ENCODE measurements around the gene CYSRT1. TPM values are rescaled to one million over a fixed set of nuclear protein-coding genes. Genes with fewer than 3 reads are reported as not detected.
A peak's percentile ranks its signal among the peaks of the same experiment; 100 is the strongest.

The CYSRT1 gene
- total RNA-seq, 1 donor from 2014 or later, result 0.17 TPM

DNA sequence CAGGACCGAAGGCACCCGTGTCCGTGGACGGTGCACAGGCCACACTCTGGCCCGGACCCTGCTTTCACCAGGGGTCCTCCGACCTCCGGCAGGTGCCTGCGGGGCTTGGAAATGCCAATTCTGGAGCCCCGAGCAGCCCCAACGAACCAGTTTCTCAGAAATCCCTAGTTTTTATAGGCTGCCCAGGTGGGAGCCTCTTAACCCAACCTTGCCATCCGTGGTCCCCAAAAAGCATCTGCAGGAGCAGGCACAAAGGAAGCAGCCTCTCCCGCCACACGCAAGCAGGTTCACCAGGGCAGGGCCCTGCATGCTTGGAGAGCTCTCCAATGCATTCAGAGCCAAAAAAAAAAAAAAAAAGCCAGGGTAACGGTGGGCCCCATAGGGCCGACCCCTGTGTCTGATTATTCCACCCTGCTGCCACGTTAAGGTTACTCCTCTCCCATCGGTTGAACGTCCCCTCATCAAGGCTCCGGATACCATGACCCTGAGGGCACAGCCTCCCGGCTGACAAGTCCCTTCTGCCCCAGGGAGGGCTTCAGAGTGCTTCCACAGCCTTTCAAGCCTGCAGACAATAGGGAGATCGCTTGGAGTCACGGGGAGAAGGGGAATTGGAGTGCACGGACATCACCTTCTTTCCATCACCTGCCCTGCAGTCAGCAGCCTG is 23.6 kb upstream of the CYSRT1 start:
- DNase-seq (ENCODE audit: low read depth), result no peak
- H3K4me3 ChIP-seq (ENCODE audit: low read depth, low read length), result peak overlapping the region; percentile 65
- TF ChIP-seq, protein P1, sequence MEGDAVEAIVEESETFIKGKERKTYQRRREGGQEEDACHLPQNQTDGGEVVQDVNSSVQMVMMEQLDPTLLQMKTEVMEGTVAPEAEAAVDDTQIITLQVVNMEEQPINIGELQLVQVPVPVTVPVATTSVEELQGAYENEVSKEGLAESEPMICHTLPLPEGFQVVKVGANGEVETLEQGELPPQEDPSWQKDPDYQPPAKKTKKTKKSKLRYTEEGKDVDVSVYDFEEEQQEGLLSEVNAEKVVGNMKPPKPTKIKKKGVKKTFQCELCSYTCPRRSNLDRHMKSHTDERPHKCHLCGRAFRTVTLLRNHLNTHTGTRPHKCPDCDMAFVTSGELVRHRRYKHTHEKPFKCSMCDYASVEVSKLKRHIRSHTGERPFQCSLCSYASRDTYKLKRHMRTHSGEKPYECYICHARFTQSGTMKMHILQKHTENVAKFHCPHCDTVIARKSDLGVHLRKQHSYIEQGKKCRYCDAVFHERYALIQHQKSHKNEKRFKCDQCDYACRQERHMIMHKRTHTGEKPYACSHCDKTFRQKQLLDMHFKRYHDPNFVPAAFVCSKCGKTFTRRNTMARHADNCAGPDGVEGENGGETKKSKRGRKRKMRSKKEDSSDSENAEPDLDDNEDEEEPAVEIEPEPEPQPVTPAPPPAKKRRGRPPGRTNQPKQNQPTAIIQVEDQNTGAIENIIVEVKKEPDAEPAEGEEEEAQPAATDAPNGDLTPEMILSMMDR (conservative IDR thresholded peaks at IDR 0.05; ENCODE audit: low read depth, low read length), result no peak

DNA sequence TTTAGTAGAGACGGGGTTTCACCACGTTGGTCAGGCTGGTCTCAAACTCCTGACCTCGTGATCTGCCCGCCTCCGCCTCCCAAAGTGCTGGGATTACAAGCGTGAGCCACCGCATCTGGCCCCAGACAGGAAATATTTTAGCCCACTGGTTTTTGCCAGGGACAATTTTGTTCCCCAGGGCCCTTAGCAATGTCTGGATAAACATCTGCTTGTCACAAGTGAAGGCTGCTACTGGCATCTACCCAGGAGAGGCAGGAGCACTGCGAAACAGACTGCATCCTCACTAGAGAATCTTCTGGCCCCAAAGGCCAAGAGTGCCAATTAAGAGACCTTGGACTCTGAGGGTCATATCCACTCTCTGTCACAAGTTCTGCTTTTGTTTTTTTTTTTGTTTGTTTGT is 22.0 kb upstream of the CYSRT1 start:
- TF ChIP-seq, protein P1 (conservative IDR thresholded peaks at IDR 0.05; ENCODE audit: low read depth, low read length), result no peak
- no peak overlapping the region for H3K4me3 ChIP-seq (ENCODE audit: low read depth, low read length)
- no peak for DNase-seq (ENCODE audit: low read depth)

DNA sequence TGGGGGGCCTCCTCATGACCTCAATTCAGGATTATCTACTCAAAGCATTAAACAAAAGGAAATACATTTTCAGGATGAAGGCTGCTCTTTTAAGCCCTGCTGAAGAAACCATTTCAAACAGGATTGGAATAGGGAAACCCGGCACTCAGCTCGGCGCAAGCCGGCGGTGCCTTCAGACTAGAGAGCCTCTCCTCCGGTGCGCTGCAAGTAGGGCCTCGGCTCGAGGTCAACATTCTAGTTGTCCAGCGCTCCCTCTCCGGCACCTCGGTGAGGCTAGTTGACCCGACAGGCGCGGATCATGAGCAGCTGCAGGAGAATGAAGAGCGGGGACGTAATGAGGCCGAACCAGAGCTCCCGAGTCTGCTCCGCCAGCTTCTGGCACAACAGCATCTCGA is 20.2 kb upstream of the CYSRT1 start:
- DNase-seq (ENCODE audit: low read depth), result no peak
- TF ChIP-seq, protein P1 (conservative IDR thresholded peaks at IDR 0.05; ENCODE audit: low read depth, low read length), result no peak
- H3K4me3 ChIP-seq (ENCODE audit: low read depth, low read length), result peak overlapping the region; percentile 97

DNA sequence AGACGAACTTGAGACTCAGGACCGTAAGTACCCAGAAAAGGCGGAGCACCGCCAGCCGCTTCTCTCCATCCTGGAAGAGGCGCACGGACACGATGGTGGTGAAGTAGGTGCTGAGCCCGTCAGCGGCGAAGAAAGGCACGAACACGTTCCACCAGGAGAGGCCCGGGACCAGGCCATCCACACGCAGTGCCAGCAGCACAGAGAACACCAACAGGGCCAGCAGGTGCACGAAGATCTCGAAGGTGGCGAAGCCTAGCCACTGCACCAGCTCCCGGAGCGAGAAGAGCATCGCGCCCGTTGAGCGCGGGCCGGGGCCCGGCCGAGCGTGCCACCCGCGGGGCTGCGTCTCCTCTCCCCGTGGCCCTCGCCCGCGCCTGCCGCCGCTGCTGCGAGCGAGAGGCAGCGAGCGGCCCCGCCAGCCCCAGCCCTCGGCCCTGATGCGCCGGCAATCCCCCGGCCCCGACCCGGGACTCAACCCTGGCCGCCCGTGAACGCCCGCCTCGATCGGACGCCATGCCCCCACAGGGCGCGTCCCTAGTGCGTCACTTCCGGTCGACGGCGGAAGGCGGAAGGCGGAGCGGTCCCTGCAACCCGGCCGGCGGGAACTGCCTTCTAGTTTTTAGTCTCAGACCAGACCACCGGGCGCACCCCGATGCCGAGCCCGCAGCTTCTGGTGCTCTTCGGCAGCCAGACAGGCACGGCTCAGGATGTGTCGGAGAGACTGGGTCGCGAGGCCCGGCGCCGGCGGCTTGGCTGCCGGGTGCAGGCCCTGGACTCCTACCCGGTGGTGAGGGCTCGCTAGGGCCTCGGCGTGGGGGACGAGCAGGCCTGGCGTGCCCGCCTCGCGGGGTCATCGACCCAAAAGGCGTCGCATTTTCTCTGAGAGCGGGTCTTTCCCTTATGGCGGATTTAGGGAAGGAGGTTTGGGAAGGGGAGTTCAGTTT is 19.6 kb upstream of the CYSRT1 start, which contains the start of the genes NDOR1 and TMEM203:
Gene NDOR1 (plus strand): TSS at position 575 of the 944 bp plus-strand sequence. CDS start 78 bp downstream, at position 653.
Gene TMEM203 (minus strand): TSS at position 523 of the 944 bp plus-strand sequence. CDS start 234 bp downstream, at position 289.
- peak within 1 kb of the TSS; percentile 97 for H3K4me3 ChIP-seq (ENCODE audit: low read depth, low read length)
- TF ChIP-seq, protein P1 (conservative IDR thresholded peaks at IDR 0.05; ENCODE audit: low read depth, low read length), result no peak
- DNase-seq (ENCODE audit: low read depth), result no peak

DNA sequence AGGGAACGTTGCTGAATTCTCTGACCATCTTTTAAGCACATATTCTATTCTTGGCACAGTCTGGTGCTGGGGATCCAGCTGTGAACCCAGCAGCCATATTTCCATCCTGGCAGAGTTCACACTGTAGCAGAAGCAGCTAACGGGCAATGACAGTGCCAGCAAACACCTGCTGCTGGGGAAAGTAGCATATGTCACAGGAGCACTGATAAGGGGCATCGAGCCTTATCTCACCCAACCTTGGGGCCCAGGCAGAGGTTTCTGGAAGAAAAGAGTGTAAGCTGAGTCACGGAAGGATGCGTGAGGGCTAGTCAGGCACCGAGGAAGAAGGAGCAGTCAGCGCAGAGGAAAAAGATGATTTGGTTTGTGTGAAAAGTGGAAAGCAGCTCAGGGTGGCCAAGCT is 18.4 kb upstream of the CYSRT1 start:
- peak overlapping the region; percentile 97 for H3K4me3 ChIP-seq (ENCODE audit: low read depth, low read length)
- TF ChIP-seq, protein P1 (conservative IDR thresholded peaks at IDR 0.05; ENCODE audit: low read depth, low read length), result no peak
- DNase-seq (ENCODE audit: low read depth), result no peak

DNA sequence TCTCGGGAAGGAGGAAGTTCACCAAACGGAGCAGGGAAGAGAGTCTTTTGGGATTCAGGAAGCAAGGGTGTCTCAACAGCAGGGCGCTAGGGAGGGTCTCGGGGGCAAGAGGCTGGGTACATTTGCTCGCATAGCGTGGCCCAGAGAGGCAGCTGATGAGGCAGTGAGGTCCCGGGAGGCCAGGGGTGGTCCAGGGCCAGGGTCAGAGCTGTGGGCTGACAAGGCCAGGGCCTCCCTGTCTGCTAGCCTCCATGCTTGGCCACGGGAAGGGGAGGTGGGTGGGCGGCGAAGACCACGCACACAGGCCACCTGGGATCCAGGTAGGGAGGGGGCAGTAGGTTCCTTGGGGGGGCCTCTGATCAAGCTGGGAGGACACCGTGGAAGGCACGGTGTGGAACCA is 13.4 kb upstream of the CYSRT1 start:
- no peak for DNase-seq (ENCODE audit: low read depth)
- no peak overlapping the region for H3K4me3 ChIP-seq (ENCODE audit: low read depth, low read length)
- TF ChIP-seq, protein P1 (conservative IDR thresholded peaks at IDR 0.05; ENCODE audit: low read depth, low read length), result no peak
